Right cardiac atrium (tissue), 5 donors: Measurements from ENCODE around the gene ELF1. TPM values are rescaled to one million over a fixed set of nuclear protein-coding genes. Genes with fewer than 3 reads are reported as not detected.
A peak's percentile ranks its signal among the peaks of the same experiment; 100 is the strongest.
"Not testable (repeated sequence)": the region's sequence is repeated elsewhere in the genome, so short reads cannot be mapped to it uniquely, and the experiment has no call there.

Source experiments
- ATAC-seq, 2 donors: fragments of 200-7000 bp; cut with Tn5 transposase; one replicate each; pipeline versions ENCODE4 v1.8.0 to v1.9.1; 2020; ENCODE audit warnings: moderate library complexity in 2 of 2, mild to moderate bottlenecking in 1 of 2
- DNase-seq, 3 donors: peaks; one replicate each; pipeline ENCODE4 v3.0.0-alpha.2; 2020
- H3K27ac ChIP-seq: one replicate; pipeline ENCODE4 v1.5.1; 2013; ENCODE audit warnings: mild to moderate bottlenecking, low read length, control low read depth, moderate library complexity
- H3K27me3 ChIP-seq: one replicate; pipeline ENCODE4 v1.6.1; 2013; ENCODE audit not compliant: control insufficient read depth, insufficient read depth
- H3K4me1 ChIP-seq: one replicate; pipeline ENCODE4 v1.6.1; 2013; ENCODE audit warnings: low read length; ENCODE audit not compliant: control insufficient read depth, insufficient read depth
- H3K4me3 ChIP-seq: one replicate; pipeline ENCODE4 v1.5.1; 2013; ENCODE audit warnings: low read length, control low read depth
- H3K9me3 ChIP-seq: one replicate; pipeline ENCODE4 v1.6.1; 2013; ENCODE audit warnings: low read length; ENCODE audit not compliant: control insufficient read depth
- WGBS: extraction: QIAGEN DNeasy Blood & Tissue Kit; methylation state at CpG from one replicate; pipeline ENCODE4 v1.1.7; 2013; 5-methylcytosine and 5-hydroxymethylcytosine counted together
- intact Hi-C, 4 donors: fragments of 100-400 bp; cut with DNase I; formaldehyde crosslinking; loops; one replicate each; pipeline versions ENCODE4 v1.11.0 to v1.14.0; 2022 to 2023
- polyA plus RNA-seq: library from polyadenylated mRNA; stranded (reverse); fragments of 200-250 nt; gene quantifications from one replicate; pipeline ENCODE4 v1.2.3, GENCODE V29; 2013
- total RNA-seq, 4 donors: library from RNA; stranded (reverse); fragmentation: NEBNext Ultra II Directional; extraction: Animal tissue kit (Norgen Biotek cat#: 25700); gene quantifications; one replicate each; pipeline ENCODE4 v1.2.1, GENCODE V29; 2021
- donor health status: healthy with polysubstance abuse.
- donor health status: DM: no; HTN: yes; CAD: no.
- donor health status: DM: no; HTN: no; CAD: no.
- donor health status: DM: no; HTN: yes; CAD: no; lungs with severe emphysema.
- donor health status: DM: yes; HTN: yes; CAD: no.

ELF1 gene
- total and polyA plus RNA-seq, 5 donors: 16.6 to 57.1 (median 43.1) TPM

DNA sequence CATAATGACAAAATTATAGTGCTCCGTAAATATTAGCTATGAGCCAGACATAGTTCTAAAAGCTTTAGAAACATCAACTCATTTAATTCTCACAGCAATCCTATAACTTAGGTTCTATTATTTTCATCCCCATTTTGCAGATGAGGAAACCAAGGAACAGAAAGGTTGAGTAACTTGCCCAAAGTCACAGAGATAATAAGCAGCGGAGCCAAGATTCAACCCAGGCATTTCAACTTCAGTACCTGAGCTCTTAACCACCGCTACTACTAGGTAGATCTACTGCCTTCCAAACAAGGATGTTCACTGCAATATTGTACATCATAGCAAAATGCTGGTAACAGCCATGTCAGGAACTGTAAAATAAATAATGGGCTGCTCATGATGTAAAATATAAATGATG is 39.9 kb downstream of the ELF1 start:
- intact Hi-C loops: loop anchor here in 2 of 4 donors (10.0 kb wide), 1 partner anchor 76 kb away; no protein-coding TSS in a partner anchor
- peak overlapping the region; percentile 12 for H3K4me3 ChIP-seq
- no peak for DNase-seq
- WGBS: 79% methylated on average over 3 of the region's 3 CpGs
- no peaks in the 10 kb centered on the region for H3K9me3 ChIP-seq
- peaks cover 11% of the 10 kb centered on the region for H3K4me1 ChIP-seq
- H3K27me3 ChIP-seq: no peaks in the 10 kb centered on the region
- H3K27ac ChIP-seq: no peak overlapping the region
- ATAC-seq: no peak

DNA sequence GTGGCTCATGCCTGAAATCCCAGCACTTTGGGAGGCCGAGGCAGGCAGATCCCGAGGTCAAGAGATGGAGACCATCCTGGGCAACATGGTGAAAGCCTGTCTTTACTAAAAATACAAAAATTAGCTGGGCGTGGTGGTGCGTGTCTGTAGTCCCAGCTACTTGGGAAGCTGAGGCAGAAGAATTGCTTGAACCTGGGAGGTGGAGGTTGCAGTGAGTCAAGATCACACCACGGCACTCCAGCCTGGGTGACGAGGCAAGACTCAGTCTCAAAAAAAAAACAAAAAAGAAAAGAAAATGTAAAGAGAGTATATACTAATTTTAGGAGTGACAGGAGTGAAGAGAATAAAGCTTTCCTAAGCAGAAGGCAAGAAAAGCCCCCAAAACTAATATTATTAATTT is 41.0 kb downstream of the ELF1 start:
- H3K4me1 ChIP-seq, H3K4me3 ChIP-seq, H3K27ac ChIP-seq, ATAC-seq, H3K9me3 ChIP-seq, H3K27me3 ChIP-seq, DNase-seq: not testable (repeated sequence)
- intact Hi-C loops: loop anchor here in 2 of 4 donors (10.0 kb wide), 1 partner anchor 77 kb away; no protein-coding TSS in a partner anchor
- 77% methylated on average over 6 of the region's 6 CpGs for WGBS

DNA sequence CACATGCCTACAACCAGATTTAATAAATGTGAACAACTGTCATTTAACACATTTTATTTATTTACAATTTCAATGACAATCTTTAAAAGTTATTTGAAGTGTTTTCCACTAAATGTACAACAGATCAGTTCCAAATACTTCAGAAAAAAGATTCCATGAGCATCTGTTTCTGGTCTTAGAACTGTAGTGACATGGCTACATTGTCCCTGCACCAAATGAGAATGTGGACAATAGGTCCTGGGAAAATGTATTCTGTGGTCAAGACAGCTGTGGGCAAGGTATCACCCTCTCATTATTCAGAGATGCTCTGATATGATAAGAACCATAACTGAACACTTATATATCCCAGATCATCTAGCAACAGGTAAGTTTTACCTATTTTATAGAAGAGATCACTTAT is 43.7 kb downstream of the ELF1 start:
- no peak for DNase-seq
- Histone ChIP-seq H3K9me3 (no peaks in the 10 kb centered on the region), H3K4me3 (no peak overlapping the region), H3K27me3 (no peaks in the 10 kb centered on the region), H3K27ac (no peak overlapping the region), H3K4me1 (peaks cover 9% of the 10 kb centered on the region)
- ATAC-seq: no peak
- intact Hi-C loops: loop anchor here in 2 of 4 donors (10.0 kb wide), 1 partner anchor 79 kb away; no protein-coding TSS in a partner anchor

DNA sequence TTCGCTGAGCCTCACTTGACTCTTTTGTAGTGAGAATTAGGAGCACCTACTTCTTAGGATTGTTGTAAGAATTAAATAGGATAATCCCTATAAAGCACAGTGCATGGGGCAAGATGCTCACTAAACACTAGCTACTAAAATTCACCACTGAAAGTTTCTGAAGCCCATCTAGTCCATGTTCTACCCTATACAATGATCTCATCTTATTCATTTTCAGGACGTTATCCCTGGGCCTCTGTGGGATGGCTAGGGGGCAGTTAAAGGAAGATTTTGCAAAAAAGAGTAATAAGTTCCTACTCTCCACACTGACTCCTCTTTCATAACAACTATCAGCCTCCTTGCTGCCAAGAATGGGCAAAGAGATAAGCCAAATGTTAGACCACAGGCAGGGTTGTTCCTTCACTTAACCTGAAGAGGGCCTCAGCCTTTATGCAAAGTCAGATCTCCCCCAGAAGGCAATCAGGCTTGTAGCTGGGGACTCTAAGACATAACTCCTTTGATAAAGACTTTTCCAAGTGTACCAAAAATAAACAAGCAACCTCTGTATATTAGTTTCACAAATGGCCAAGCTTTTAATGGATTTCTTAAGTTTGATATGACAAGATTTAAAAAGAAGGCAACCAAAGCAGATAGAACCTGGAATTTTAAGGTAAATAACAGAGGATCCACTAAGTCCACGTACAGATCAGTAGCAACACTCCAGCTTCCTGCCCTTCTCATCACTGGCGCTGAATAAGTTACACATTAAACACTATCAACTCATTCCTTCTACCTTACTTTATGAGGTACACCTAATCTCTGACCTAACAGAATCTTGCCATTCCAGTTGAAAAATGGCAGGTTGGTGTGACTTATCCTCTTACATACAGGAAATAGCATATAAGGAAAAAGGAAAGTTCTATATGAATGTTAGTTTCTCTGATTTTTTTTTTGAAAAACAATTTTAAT is 44.4 kb downstream of the ELF1 start:
- 46% methylated on average over 4 of the region's 4 CpGs for whole genome bisulfite sequencing
- Histone ChIP-seq H3K27ac (no peak overlapping the region), H3K4me3 (no peak overlapping the region), H3K9me3 (no peaks in the 10 kb centered on the region), H3K27me3 (no peaks in the 10 kb centered on the region), H3K4me1 (peaks cover 8% of the 10 kb centered on the region)
- ATAC-seq (peak; percentile 69 to 72), DNase-seq (no peak)
- intact Hi-C loops: loop anchor here in 2 of 4 donors (10.0 kb wide), 1 partner anchor 80 kb away; no protein-coding TSS in a partner anchor

DNA sequence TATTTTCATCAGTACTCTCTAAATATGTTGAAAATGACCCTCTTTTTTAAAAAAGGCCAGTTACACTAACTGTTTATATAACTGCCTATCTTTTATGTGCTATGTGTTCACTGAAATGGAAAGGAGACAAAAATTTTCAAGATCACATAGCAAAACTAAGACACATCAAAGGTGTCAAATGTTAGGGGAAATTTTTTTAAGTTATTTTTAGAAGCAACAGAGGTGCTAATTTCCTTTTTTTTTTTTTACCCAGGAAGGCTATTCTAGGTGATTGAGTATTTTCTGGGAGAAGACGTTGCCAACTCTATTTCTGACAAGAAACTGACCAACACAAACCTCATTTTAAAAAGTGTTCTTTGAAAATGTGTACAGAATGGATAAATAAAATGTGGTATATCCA is 45.7 kb downstream of the ELF1 start:
- DNase-seq (no peak), ATAC-seq (no peak)
- peaks cover 8% of the 10 kb centered on the region for H3K4me1 ChIP-seq
- 38% methylated on average over 1 of the region's 1 CpG for WGBS
- no peak overlapping the region for H3K27ac ChIP-seq
- H3K27me3 ChIP-seq: no peaks in the 10 kb centered on the region
- no peak overlapping the region for H3K4me3 ChIP-seq
- intact Hi-C loops: loop anchor here in 2 of 4 donors (10.0 kb wide), 1 partner anchor 81 kb away; no protein-coding TSS in a partner anchor
- H3K9me3 ChIP-seq: no peaks in the 10 kb centered on the region

DNA sequence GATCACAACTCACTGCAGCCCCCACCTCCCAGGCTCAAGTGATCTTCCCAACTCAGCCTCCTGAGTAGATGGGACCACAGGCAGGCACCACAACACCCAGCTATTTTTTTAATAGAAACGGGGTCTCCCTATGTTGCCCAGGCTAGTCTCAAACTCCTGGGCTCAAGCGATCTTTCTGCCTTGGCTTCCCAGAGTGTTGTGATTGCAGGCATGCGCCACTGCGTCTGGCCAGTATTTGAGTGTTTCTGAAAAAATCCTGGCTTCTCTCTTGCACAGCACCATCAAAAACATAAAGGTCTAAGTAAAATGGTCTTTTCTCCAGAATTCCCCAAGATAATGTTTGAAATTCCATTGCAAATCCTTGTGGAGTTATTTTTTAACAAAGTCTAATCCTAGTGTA is 47.8 kb downstream of the ELF1 start:
- WGBS: 80% methylated on average over 4 of the region's 4 CpGs
- DNase-seq (no peak), ATAC-seq (no peak)
- no peak overlapping the region for H3K27ac ChIP-seq
- no peaks in the 10 kb centered on the region for H3K9me3 ChIP-seq
- intact Hi-C loops: loop anchor here in 2 of 4 donors (10.0 kb wide), 1 partner anchor 83 kb away; no protein-coding TSS in a partner anchor
- H3K27me3 ChIP-seq: no peaks in the 10 kb centered on the region
- no peak overlapping the region for H3K4me3 ChIP-seq
- peaks cover 11% of the 10 kb centered on the region for H3K4me1 ChIP-seq

DNA sequence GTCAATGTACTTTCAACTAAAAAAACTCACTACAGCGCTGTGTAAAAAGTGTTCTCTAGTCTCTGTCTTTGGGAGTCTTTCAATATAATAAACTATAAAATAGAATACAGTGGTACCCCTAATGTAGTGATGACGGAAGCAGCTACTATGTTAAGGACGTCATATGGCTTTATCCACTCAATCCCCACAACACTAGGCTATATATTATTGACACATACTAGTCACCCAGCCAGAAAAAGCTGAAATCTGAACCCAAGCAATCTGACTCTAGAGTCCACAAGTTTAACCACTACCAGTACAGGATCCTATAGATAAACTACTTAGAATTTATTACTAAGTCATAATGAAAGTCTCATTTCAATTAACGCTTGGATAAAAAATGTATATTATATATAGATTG is 48.3 kb downstream of the ELF1 start:
- H3K4me3 ChIP-seq: no peak overlapping the region
- no peaks in the 10 kb centered on the region for H3K27me3 ChIP-seq
- ATAC-seq: no peak
- no peak overlapping the region for H3K27ac ChIP-seq
- H3K4me1 ChIP-seq: peaks cover 10% of the 10 kb centered on the region
- H3K9me3 ChIP-seq: no peaks in the 10 kb centered on the region
- intact Hi-C loops: loop anchor here in 2 of 4 donors (10.0 kb wide), 1 partner anchor 84 kb away; no protein-coding TSS in a partner anchor
- no peak for DNase-seq
- 84% methylated on average over 4 of the region's 4 CpGs for WGBS

DNA sequence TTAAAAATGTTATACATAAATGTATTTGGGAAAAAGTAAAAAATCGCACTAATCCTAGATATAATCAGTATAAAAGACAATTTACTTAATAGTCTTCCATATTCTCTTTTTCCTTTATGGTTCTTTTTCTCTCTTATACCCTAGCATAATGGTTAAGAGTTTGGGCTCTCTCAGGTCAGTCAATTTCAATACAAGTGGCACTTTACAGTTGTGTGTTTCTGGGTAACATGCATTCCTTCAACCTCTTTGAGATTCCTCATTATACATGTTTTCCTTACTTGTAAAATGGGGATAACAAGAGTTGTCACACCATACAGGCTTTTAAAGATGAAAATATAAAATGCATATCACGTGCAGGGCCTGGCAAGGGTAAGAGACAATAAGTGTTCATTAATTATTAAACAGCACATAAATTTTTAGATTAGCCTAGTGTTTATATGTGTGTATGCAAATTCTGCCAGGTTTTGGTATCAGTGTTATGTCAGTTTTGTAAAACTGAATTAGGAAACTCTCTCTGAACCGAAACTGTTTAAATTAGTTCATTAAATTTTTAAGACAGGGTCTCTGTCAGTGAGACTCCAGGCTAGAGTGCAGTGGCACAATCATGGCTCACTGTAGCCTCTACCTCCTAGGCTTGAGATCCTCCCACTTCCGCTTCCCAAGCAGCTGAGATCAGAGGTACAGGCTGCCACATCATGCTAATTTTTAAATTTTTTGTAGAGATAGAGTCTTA is 49.8 kb downstream of the ELF1 start:
- 77% methylated on average over 4 of the region's 4 CpGs for WGBS
- no peak overlapping the region for H3K27ac ChIP-seq

DNA sequence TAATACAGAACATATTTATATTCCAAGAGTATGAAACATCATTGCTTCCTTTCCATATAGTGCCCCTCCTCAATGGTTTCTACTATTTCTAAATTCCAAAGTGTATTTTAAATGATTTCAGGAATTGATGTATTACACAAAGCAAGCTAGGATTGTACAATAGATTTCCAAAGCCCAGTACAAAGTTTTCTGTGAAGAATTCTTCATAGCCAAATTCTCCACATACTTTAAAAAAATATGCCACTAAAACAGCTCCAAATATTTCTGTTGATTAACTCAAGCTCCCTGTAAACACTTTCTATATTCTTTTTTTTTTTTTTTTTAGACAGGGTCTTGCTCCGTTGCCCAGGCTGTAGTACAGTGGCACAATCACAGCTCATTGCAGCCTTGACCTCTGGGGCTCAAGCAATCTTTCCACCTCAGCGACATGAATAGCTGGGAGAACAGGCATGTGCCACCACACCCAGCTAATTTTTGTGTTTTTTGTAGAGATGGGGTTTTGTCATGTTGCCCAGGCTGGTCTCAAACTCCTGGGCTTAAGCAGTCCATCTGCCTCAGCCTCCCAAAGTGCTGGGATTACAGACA is 50.6 kb downstream of the ELF1 start:
- DNase-seq: no peak
- WGBS: 69% methylated on average over 2 of the region's 2 CpGs
- H3K27ac ChIP-seq: no peak overlapping the region
- intact Hi-C loops: no loop called here
- H3K9me3 ChIP-seq: no peaks in the 10 kb centered on the region
- no peak overlapping the region for H3K4me3 ChIP-seq
- no peaks in the 10 kb centered on the region for H3K27me3 ChIP-seq
- no peak for ATAC-seq
- H3K4me1 ChIP-seq: peaks cover 7% of the 10 kb centered on the region

More for the DNA sequence above, 49.8 kb downstream of the ELF1 start:
- Histone ChIP-seq H3K4me3 (no peak overlapping the region), H3K9me3 (no peaks in the 10 kb centered on the region), H3K27me3 (no peaks in the 10 kb centered on the region), H3K4me1 (peaks cover 7% of the 10 kb centered on the region)
- DNase-seq (no peak), ATAC-seq (peak in 1 of 2 donors; percentile 47)
- intact Hi-C loops: no loop called here

DNA sequence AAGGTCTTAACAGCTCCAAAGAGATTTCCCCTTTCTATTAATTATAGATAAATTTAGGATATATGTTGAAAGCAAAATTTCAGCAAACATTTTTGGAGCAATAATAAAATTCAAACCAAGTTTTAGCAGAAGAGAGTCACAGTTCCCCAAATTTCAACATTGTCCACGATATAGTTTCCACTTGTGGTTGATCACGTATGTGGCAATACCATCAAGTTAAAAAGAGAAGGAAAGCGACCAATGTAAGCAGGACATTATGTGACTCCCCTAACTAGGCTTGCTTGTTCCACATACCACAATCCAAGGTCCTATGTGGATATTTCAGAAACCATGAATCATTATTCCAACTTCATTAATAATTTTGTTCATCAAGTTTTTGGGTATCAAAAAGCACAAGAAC is 52.8 kb downstream of the ELF1 start:
- no peak for ATAC-seq
- Histone ChIP-seq H3K27me3 (no peaks in the 10 kb centered on the region), H3K27ac (no peak overlapping the region), H3K4me3 (no peak overlapping the region), H3K4me1 (peaks cover 9% of the 10 kb centered on the region), H3K9me3 (no peaks in the 10 kb centered on the region)
- WGBS: 77% methylated on average over 3 of the region's 3 CpGs
- intact Hi-C loops: no loop called here
- DNase-seq: no peak
